WI38 (cell line): ENCODE data around the gene TCHP.

Experiments used
- H3K4me3 ChIP-seq: 2 replicates; pipeline ENCODE4 v1.5.1; 2011; ENCODE audit warnings: low read depth, mild to moderate bottlenecking, control low read depth, low read length
- CTCF ChIP-seq: IDR thresholded peaks from 2 replicates; pipeline ENCODE4 v1.5.1; 2012; ENCODE audit warnings: low read depth, mild to moderate bottlenecking, control low read depth, low read length

The TCHP gene

GRCh38 chr12:109940339-109940923 is 40.4 kb downstream of the TCHP start:
- H3K4me3 ChIP-seq = no peak overlapping the region
- no peak for TF ChIP-seq CTCF

GRCh38 chr12:109943811-109944210 is 43.7 kb downstream of the TCHP start:
- no peak overlapping the region for H3K4me3 ChIP-seq
- no peak for TF ChIP-seq CTCF

GRCh38 chr12:109944561-109945359 is 44.7 kb downstream of the TCHP start:
- TF ChIP-seq CTCF = no peak
- no peak overlapping the region for H3K4me3 ChIP-seq

- TF ChIP-seq CTCF = no peak
- H3K4me3 ChIP-seq = no peak overlapping the region
These were observed 46.4 kb downstream of the TCHP start for GRCh38 chr12:109946505-109946904.

DNA sequence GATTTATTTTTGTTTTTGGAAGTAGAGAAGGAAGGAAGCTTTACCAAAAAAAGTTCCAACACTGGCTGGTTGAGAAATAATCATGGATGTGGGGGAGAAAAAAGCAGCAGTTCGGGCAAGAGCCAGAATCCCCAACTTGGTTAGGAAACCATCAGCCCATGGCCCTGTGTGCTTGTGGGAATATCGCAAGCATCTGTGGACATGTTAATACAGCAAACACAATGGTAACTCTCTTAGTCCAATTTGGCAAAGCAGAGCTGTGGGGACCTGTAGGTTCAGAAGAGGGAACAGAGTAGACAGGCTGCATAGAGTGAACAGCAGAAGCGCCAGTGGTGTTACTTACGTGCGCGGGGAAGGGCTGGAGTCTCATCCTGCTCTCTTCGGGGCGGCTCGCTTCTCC is 46.8 kb downstream of the TCHP start:
- H3K4me3 ChIP-seq = no peak overlapping the region
- TF ChIP-seq CTCF = no peak

GRCh38 chr12:109947521-109947920 is 47.4 kb downstream of the TCHP start:
- H3K4me3 ChIP-seq = no peak overlapping the region
- no peak for TF ChIP-seq CTCF

DNA sequence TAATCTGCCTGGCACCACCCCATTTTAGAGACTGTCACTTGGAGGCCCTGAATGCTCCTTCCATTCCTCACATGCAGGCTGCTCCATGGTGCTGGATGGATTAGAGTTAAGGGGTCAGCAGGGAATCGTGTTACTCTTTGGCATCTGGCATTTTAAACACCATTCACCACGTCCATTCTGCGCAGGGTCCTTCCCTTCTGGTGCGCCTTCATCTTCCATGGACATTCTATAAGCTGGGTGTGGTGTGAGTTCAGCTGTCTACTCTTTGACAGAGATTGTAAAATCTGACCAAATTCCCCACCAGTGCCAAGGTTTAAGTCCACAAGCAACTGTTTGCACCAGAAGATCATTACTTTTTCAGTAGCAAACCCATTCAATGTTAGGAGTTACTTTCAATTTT is 48.3 kb downstream of the TCHP start:
- H3K4me3 ChIP-seq = no peak overlapping the region
- no peak for TF ChIP-seq CTCF
